RWPE2 (cell line): ENCODE measurements around the gene DOCK7.
"Not testable (repeated sequence)": the region's sequence is repeated elsewhere in the genome, so short reads cannot be mapped to it uniquely, and the experiment has no call there.

ENCODE experiments used
- ATAC-seq: fragments of 200-7000 bp; cut with Tn5 transposase; 3 replicates; pipeline ENCODE4 v1.9.1; 2021; ENCODE audit warnings: low read depth
- DNase-seq: peaks from one replicate; pipeline ENCODE4 v3.0.0-alpha.2; 2020; ENCODE audit warnings: low spot score
- H3K27ac ChIP-seq: fragments of 450-650 bp; 2 replicates; pipeline ENCODE4 v1.5.1; 2017; ENCODE audit warnings: mild to moderate bottlenecking; ENCODE audit not compliant: poor library complexity, severe bottlenecking
- H3K27me3 ChIP-seq: fragments of 250-450 bp; sonication (Bioruptor Pico); 2 replicates; pipeline ENCODE4 v1.5.1; 2021; ENCODE audit warnings: mild to moderate bottlenecking, moderate library complexity; ENCODE audit not compliant: insufficient read depth, poor library complexity, severe bottlenecking
- H3K36me3 ChIP-seq: fragments of 250-450 bp; sonication (Bioruptor Pico); 2 replicates; pipeline ENCODE4 v1.5.1; 2020; ENCODE audit warnings: low read depth, mild to moderate bottlenecking, moderate library complexity
- H3K4me1 ChIP-seq: fragments of 250-450 bp; sonication (Bioruptor Pico); 2 replicates; pipeline ENCODE4 v1.5.1; 2021; ENCODE audit warnings: mild to moderate bottlenecking, moderate library complexity; ENCODE audit not compliant: insufficient read depth, poor library complexity, severe bottlenecking
- H3K4me3 ChIP-seq: fragments of 250-450 bp; sonication (Bioruptor Pico); 2 replicates; pipeline ENCODE4 v1.5.1; 2021; ENCODE audit warnings: mild to moderate bottlenecking, moderate library complexity; ENCODE audit not compliant: severe bottlenecking
- H3K9me3 ChIP-seq: fragments of 250-450 bp; sonication (Bioruptor Pico); 2 replicates; pipeline ENCODE4 v1.5.1; 2021; ENCODE audit warnings: mild to moderate bottlenecking, moderate library complexity; ENCODE audit not compliant: severe bottlenecking
- TF ChIP-seq, protein P1 (sequence below): fragments of 450-650 bp; IDR thresholded peaks from one replicate; pipeline ENCODE4 v1.5.1; 2017; ENCODE audit warnings: mild to moderate bottlenecking, moderate library complexity; ENCODE audit not compliant: poor library complexity, severe bottlenecking

The DOCK7 gene

DNA sequence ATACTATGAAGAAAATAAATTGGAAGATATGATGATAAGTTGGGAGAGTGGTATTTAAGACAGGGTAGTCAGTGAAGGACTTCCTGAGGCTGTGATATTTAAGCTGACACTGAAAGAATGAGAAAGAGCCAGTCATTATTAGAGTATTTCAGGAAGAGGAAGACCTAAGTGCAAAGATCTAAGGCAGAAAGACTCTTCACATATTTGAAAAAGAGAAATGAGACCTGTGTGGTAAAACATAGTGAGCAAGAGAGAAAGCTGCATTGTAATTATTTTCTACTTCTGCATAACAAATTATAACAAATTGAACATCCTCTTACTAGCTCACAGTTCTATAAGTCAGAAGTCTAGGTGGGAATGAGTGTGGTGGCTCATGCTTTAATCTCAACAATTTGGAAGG lies 34.6 kb upstream of the DOCK7 start:
- TF ChIP-seq, protein P1, sequence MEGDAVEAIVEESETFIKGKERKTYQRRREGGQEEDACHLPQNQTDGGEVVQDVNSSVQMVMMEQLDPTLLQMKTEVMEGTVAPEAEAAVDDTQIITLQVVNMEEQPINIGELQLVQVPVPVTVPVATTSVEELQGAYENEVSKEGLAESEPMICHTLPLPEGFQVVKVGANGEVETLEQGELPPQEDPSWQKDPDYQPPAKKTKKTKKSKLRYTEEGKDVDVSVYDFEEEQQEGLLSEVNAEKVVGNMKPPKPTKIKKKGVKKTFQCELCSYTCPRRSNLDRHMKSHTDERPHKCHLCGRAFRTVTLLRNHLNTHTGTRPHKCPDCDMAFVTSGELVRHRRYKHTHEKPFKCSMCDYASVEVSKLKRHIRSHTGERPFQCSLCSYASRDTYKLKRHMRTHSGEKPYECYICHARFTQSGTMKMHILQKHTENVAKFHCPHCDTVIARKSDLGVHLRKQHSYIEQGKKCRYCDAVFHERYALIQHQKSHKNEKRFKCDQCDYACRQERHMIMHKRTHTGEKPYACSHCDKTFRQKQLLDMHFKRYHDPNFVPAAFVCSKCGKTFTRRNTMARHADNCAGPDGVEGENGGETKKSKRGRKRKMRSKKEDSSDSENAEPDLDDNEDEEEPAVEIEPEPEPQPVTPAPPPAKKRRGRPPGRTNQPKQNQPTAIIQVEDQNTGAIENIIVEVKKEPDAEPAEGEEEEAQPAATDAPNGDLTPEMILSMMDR = no peak
- ATAC-seq (no peak), DNase-seq (no peak)

DNA sequence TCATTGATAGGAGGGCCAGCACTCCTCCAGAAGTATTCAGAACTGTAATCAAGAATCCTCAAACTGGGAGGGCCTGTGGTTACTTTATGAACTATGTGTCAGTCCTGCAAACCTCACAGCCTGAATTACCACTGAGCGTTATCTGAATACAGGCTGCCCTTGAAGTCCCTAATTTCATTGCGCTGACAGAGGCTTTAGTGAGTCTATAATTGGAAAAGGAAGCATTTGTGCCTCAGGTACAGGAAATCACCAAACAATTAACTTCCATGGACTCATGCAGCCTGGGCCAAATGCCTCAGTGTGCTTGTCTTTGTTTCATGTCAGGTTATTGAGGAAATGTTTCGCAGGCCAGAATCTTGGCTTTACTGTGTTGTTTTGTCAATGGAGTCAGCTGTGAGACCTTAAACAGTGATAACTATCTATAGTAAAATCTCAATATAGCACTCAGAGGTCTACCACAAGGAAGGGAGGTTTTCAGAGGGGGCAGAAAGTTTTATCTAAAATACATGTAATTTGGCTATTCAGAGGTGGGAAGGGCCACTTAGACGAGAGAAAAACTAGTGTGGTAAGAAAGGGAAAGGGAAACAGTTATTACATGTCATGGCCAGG lies 32.9 kb upstream of the DOCK7 start:
- ATAC-seq = no peak
- peaks cover 6% of the 10 kb centered on the region for H3K4me1 ChIP-seq
- TF ChIP-seq, protein P1 = no peak
- no peak for DNase-seq
- H3K4me3 ChIP-seq = no peak overlapping the region
- H3K27ac ChIP-seq = no peak overlapping the region
- no peaks in the 10 kb centered on the region for H3K9me3 ChIP-seq
- H3K27me3 ChIP-seq = no peaks in the 10 kb centered on the region
- H3K36me3 ChIP-seq = no peaks in the 10 kb centered on the region

More for the DNA sequence above, 34.6 kb upstream of the DOCK7 start:
- Histone ChIP-seq H3K4me3 (no peak overlapping the region), H3K9me3 (no peaks in the 10 kb centered on the region), H3K36me3 (no peaks in the 10 kb centered on the region), H3K27ac (no peak overlapping the region), H3K27me3 (no peaks in the 10 kb centered on the region), H3K4me1 (no peaks in the 10 kb centered on the region)

DNA sequence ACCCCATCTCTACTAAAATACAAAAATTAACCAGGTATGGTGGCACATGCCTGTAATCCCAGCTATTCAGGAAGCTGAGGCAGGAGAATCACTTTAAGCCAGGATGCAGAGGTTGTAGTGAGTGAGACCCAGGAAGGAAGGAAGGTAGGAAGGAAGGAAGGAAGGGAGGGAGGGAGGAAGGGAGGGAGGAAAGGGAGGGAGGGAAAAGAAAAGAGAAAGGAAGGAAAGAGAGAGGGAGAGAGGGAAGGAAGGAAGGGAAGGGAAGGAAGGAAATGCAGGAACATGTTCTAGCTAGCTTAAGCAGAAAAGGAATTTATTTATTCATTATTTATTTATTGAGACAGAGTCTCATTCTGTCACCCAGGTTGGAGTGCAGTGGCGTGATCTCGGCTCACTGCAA lies 30.2 kb upstream of the DOCK7 start:
- H3K4me3 ChIP-seq, H3K36me3 ChIP-seq, ATAC-seq, H3K4me1 ChIP-seq, H3K27me3 ChIP-seq, H3K27ac ChIP-seq, H3K9me3 ChIP-seq, DNase-seq: not testable (repeated sequence)

DNA sequence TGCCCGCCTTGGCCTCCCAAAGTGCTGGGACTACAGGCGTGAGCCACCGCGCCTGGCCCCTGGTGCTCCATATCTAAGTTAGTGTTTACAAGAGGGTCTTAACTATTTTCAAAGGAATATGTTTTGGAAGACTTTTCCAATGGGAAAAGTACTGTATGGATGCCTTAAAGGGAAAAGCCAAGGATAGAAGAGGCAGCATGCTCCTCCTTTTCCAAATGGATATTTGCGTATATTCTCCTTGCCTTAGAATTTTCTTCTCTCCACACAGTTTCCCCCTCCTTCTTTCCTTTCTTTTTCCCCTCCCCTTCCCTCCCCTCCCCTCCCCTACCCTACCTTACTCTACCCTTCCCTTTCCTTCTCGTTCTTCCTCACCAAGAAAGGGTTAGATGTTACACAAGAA lies 29.3 kb upstream of the DOCK7 start:
- no peaks in the 10 kb centered on the region for H3K36me3 ChIP-seq
- H3K27ac ChIP-seq = no peak overlapping the region
- no peak overlapping the region for H3K4me3 ChIP-seq
- TF ChIP-seq, protein P1 = no peak
- no peak for DNase-seq
- ATAC-seq = no peak
- H3K27me3 ChIP-seq = no peaks in the 10 kb centered on the region
- H3K9me3 ChIP-seq = no peaks in the 10 kb centered on the region
- peaks cover 6% of the 10 kb centered on the region for H3K4me1 ChIP-seq

DNA sequence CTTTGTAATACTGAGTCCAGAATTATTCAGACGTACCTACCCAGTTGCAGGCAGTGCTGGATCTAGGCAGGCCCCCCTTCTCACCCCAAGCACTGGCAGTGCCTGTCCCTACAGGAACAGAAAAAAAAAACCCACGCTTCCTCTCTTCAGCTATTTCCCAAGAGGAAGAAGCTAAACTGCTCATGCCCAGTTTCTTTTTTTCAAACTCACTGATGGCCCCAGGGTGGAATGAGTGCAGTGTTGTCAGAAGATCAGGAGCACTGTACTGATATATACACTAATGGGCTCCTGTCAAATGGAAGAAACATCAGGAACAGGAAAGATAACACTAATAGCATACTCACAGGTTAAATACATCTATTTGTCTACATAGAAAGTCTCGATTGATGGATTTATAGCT lies 28.2 kb upstream of the DOCK7 start:
- H3K27ac ChIP-seq = no peak overlapping the region
- DNase-seq (no peak), ATAC-seq (peak; percentile 68)
- no peaks in the 10 kb centered on the region for H3K9me3 ChIP-seq
- no peaks in the 10 kb centered on the region for H3K36me3 ChIP-seq
- peaks cover 6% of the 10 kb centered on the region for H3K4me1 ChIP-seq
- TF ChIP-seq, protein P1 = no peak
- H3K27me3 ChIP-seq = no peaks in the 10 kb centered on the region
- H3K4me3 ChIP-seq = no peak overlapping the region
